MM.1S (cell line): ENCODE data around the gene CPO.

ENCODE experiments used
- DNase-seq: peaks from one replicate; pipeline ENCODE4 v3.0.0-alpha.2; 2015
- H2AFZ ChIP-seq: fragments of 300-600 bp; sonication (generic); 2 replicates; pipeline ENCODE4 v1.6.0; 2016; ENCODE audit warnings: antibody characterized with exemption, low read length
- H3F3A ChIP-seq: fragments of 300-600 bp; sonication (generic); 2 replicates; pipeline ENCODE4 v1.6.1; 2016; ENCODE audit warnings: mild to moderate bottlenecking, antibody characterized with exemption, low read length, moderate library complexity, mixed read lengths; ENCODE audit not compliant: insufficient read depth
- H3K27ac ChIP-seq: fragments of 300-600 bp; sonication (generic); 2 replicates; pipeline ENCODE4 v1.5.1; 2016; ENCODE audit warnings: mild to moderate bottlenecking, low read length
- H3K27me3 ChIP-seq: fragments of 300-600 bp; sonication (generic); replicated peaks from 2 replicates; pipeline ENCODE4 v1.6.0; 2016; ENCODE audit warnings: low read length; ENCODE audit not compliant: insufficient read depth
- H3K36me3 ChIP-seq: fragments of 300-600 bp; sonication (generic); replicated peaks from 2 replicates; pipeline ENCODE4 v1.6.1; 2016; ENCODE audit warnings: mild to moderate bottlenecking, low read length, mixed read lengths; ENCODE audit not compliant: insufficient read depth
- H3K4me1 ChIP-seq: fragments of 300-600 bp; sonication (generic); 2 replicates; pipeline ENCODE4 v1.6.1; 2016; ENCODE audit warnings: low read length, mixed read lengths
- H3K4me2 ChIP-seq: fragments of 300-600 bp; sonication (generic); 2 replicates; pipeline ENCODE4 v1.6.0; 2016; ENCODE audit warnings: low read depth, low read length
- H3K4me3 ChIP-seq: fragments of 300-600 bp; sonication (generic); 2 replicates; pipeline ENCODE4 v1.5.1; 2016; ENCODE audit warnings: low read length, mixed read lengths
- H3K79me2 ChIP-seq: fragments of 300-600 bp; sonication (generic); 2 replicates; pipeline ENCODE4 v1.6.1; 2016; ENCODE audit warnings: mixed run types, low read length, mixed read lengths
- H3K9ac ChIP-seq: fragments of 300-600 bp; sonication (generic); 2 replicates; pipeline ENCODE4 v1.6.1; 2016; ENCODE audit warnings: low read length, mixed read lengths
- H3K9me2 ChIP-seq: fragments of 300-600 bp; sonication (generic); replicated peaks from 2 replicates; pipeline ENCODE4 v1.6.1; 2016; ENCODE audit warnings: mild to moderate bottlenecking, low read length, mixed read lengths; ENCODE audit not compliant: insufficient read depth
- H3K9me3 ChIP-seq: fragments of 300-600 bp; sonication (generic); replicated peaks from 2 replicates; pipeline ENCODE4 v1.6.1; 2016; ENCODE audit warnings: mild to moderate bottlenecking, low read length, mixed read lengths; ENCODE audit not compliant: insufficient read depth
- H4K20me1 ChIP-seq: fragments of 300-600 bp; sonication (generic); 2 replicates; pipeline ENCODE4 v1.6.1; 2016; ENCODE audit warnings: mild to moderate bottlenecking, low read length, moderate library complexity, mixed read lengths; ENCODE audit not compliant: insufficient read depth
- CTCF ChIP-seq: fragments of 300-600 bp; sonication (generic); IDR thresholded peaks from 2 replicates; pipeline ENCODE4 v1.5.1; 2016; ENCODE audit warnings: antibody characterized with exemption, low read length, mixed read lengths
- EZH2 ChIP-seq: fragments of 300-600 bp; sonication (generic); optimal IDR thresholded peaks from 2 replicates; pipeline ENCODE3; 2017; ENCODE audit warnings: low read depth, mild to moderate bottlenecking, antibody characterized with exemption, low read length, mixed read lengths
- EZH2phosphoT487 ChIP-seq: fragments of 300-600 bp; sonication (generic); IDR thresholded peaks from 2 replicates; pipeline ENCODE4 v1.6.1; 2018; ENCODE audit warnings: antibody characterized with exemption, low read length

CPO gene

DNA sequence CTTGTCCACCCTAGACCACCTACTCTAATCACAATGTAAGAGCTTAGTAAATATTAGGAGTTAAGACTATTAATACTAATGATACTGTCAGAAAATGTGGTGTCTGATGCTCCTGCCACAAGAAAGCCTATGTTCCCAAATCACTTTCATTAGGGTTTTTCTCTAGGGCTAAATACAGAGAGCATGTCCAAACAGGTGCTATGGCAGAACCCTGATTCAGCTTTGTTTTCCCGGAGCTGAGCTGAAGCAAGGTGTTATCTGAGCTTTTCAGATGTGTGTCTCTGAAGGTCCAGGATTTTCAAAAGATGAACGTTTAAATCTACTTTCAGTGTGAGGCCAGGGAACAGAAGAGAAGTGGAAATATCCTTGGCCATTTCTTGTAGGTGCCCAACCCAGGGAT is 40.6 kb downstream of the CPO start:
- Histone ChIP-seq H3K27ac (no peak overlapping the region), H3K9ac (no peak overlapping the region), H2AFZ (no peak overlapping the region), H3K4me2 (no peak overlapping the region), H3K9me2 (no peaks in the 10 kb centered on the region), H3K79me2 (no peaks in the 10 kb centered on the region), H3K27me3 (no peaks in the 10 kb centered on the region), H3K4me1 (no peaks in the 10 kb centered on the region), H4K20me1 (no peaks in the 10 kb centered on the region), H3F3A (no peaks in the 10 kb centered on the region), H3K36me3 (no peaks in the 10 kb centered on the region), H3K4me3 (no peak overlapping the region), H3K9me3 (no peaks in the 10 kb centered on the region)
- TF ChIP-seq EZH2 = no peak
- no peak for TF ChIP-seq EZH2phosphoT487
- TF ChIP-seq CTCF = no peak
- no peak for DNase-seq

DNA sequence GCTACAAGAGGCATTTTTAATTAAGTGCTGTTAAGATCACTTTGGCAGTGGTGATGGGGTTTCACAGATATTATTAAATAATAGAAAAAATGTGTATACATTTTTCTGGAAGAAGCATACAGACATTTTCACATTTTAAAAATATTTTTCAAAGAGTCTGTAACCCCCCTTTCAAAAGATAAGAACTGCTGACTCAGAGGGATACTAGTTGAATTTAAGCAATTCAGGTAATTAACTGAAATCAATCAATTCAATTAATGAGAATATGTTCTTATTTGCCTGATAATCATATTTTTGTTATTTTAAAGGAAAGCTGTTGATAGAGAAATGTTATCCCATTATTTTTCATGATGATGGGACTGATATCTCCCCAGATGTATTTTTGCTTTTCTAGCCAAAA is 41.1 kb downstream of the CPO start:
- TF ChIP-seq EZH2 (no peak), CTCF (no peak), EZH2phosphoT487 (no peak)
- no peaks in the 10 kb centered on the region for H3K9me3 ChIP-seq
- no peaks in the 10 kb centered on the region for H3F3A ChIP-seq
- no peaks in the 10 kb centered on the region for H3K4me1 ChIP-seq
- H2AFZ ChIP-seq = no peak overlapping the region
- no peaks in the 10 kb centered on the region for H3K9me2 ChIP-seq
- H3K27ac ChIP-seq = no peak overlapping the region
- H4K20me1 ChIP-seq = no peaks in the 10 kb centered on the region
- no peaks in the 10 kb centered on the region for H3K79me2 ChIP-seq
- no peak overlapping the region for H3K4me2 ChIP-seq
- no peak for DNase-seq
- no peak overlapping the region for H3K4me3 ChIP-seq
- no peak overlapping the region for H3K9ac ChIP-seq
- H3K36me3 ChIP-seq = no peaks in the 10 kb centered on the region
- no peaks in the 10 kb centered on the region for H3K27me3 ChIP-seq

DNA sequence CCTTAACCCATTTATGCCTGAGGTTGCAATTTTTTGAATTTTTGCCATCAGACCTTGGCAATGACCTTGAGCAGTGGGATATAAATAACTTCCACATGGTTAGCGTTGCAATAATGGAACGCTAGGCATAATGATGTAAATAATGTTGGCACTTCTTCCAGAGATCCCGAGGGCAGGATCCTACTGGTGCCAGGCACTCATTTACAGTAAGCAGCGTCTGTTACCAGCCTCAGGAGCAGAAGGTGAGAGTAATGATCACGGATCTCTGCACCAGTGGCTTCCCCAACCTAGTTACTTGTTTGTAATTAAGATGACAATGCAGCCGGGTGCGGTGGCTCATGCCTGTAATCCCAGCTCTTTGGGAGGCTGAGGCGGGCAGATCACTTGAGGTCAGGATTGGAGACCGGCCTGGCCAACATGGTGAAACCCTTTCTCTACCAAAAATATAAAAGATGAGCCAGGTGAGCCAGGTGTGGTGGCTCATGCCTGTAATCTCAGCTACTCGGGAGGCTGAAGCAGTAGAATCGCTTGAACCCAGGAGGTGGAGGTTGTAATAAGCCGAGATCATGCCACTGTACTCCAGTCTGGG is 41.9 kb downstream of the CPO start:
- Histone ChIP-seq H3K4me1 (no peaks in the 10 kb centered on the region), H3K4me2 (no peak overlapping the region), H3K9me3 (no peaks in the 10 kb centered on the region), H3K27me3 (no peaks in the 10 kb centered on the region), H3K27ac (no peak overlapping the region), H4K20me1 (no peaks in the 10 kb centered on the region), H3K9me2 (no peaks in the 10 kb centered on the region), H3K79me2 (no peaks in the 10 kb centered on the region), H3F3A (no peaks in the 10 kb centered on the region), H2AFZ (no peak overlapping the region), H3K36me3 (no peaks in the 10 kb centered on the region), H3K9ac (no peak overlapping the region), H3K4me3 (no peak overlapping the region)
- no peak for DNase-seq
- TF ChIP-seq EZH2phosphoT487 (no peak), CTCF (no peak), EZH2 (no peak)
